IMR-90 (cell line): ENCODE measurements around the gene KDM2A. TPM values are rescaled to one million over a fixed set of nuclear protein-coding genes. Genes with fewer than 3 reads are reported as not detected.

ENCODE experiments used
- ATAC-seq: fragments of 200-7000 bp; cut with Tn5 transposase; 2 replicates; pipeline ENCODE4 v1.9.1; 2020; ENCODE audit warnings: low read depth, mild to moderate bottlenecking, moderate library complexity
- BruUV-seq: library from RNA; stranded (reverse); fragments of 400-500 nt; replicated peaks from 2 replicates; lab custom pipeline; 2021; lab: Mats Ljungman, UMichigan
- CTCF ChIA-PET: fragments of 300-600 bp; formaldehyde crosslinking; extraction: SDS; loops from one replicate; lab custom pipeline; 2021; ENCODE audit warnings: antibody characterized with exemption; lab: Yijun Ruan, JAX
- POLR2A ChIA-PET: fragments of 300-600 bp; sonication (Branson Sonifier 250); formaldehyde crosslinking; loops from one replicate; lab custom pipeline; 2022; ENCODE audit warnings: antibody characterized with exemption; ENCODE audit not compliant: unreplicated experiment; lab: Charles Lee
- DNase-seq: peaks from one replicate; pipeline ENCODE4 v3.0.0; 2013
- H2AFZ ChIP-seq: replicated peaks from 2 replicates; pipeline ENCODE3; 2013; ENCODE audit warnings: low read length, mild to moderate bottlenecking; ENCODE audit not compliant: poor library complexity
- H2AK5ac ChIP-seq: 2 replicates; pipeline ENCODE4 v1.6.1; 2013; ENCODE audit warnings: low read depth, low read length, inconsistent platforms
- H2AK9ac ChIP-seq: replicated peaks from 2 replicates; pipeline ENCODE3; 2013; ENCODE audit warnings: mild to moderate bottlenecking, low read depth, low read length, moderate library complexity; ENCODE audit not compliant: poor library complexity
- H2BK120ac ChIP-seq: 2 replicates; pipeline ENCODE4 v1.6.1; 2013; ENCODE audit warnings: low read depth, low read length, inconsistent platforms
- H2BK15ac ChIP-seq: 3 replicates; pipeline ENCODE4 v1.6.1; 2013; ENCODE audit warnings: low read depth, low read length, inconsistent platforms
- H2BK20ac ChIP-seq: 2 replicates; pipeline ENCODE4 v1.6.1; 2013; ENCODE audit warnings: low read depth, mild to moderate bottlenecking, inconsistent platforms, low read length, moderate library complexity
- H2BK5ac ChIP-seq: 2 replicates; pipeline ENCODE4 v1.6.1; 2013; ENCODE audit warnings: mild to moderate bottlenecking, low read depth, low read length, inconsistent platforms; ENCODE audit not compliant: poor library complexity, severe bottlenecking
- H3K14ac ChIP-seq: replicated peaks from 2 replicates; pipeline ENCODE4 v1.6.1; 2013; ENCODE audit warnings: low read depth, low read length, inconsistent platforms
- H3K18ac ChIP-seq: 2 replicates; pipeline ENCODE4 v1.6.1; 2013; ENCODE audit warnings: low read depth, low read length, control low read depth
- H3K23ac ChIP-seq: 2 replicates; pipeline ENCODE4 v1.6.1; 2013; ENCODE audit warnings: low read depth, low read length, inconsistent platforms
- H3K27ac ChIP-seq: 2 replicates; pipeline ENCODE4 v1.5.1; 2013; ENCODE audit warnings: mild to moderate bottlenecking, control low read depth, low read length; ENCODE audit not compliant: insufficient read depth
- H3K27me3 ChIP-seq: 2 replicates; pipeline ENCODE4 v1.6.1; 2013; ENCODE audit warnings: low read length; ENCODE audit not compliant: control insufficient read depth, insufficient read depth
- H3K36me3 ChIP-seq: 2 replicates; pipeline ENCODE4 v1.6.1; 2013; ENCODE audit warnings: low read length, mixed read lengths; ENCODE audit not compliant: control insufficient read depth, insufficient read depth
- H3K4ac ChIP-seq: 2 replicates; pipeline ENCODE4 v1.6.1; 2013; ENCODE audit warnings: low read depth, low read length, inconsistent platforms
- H3K4me1 ChIP-seq: 2 replicates; pipeline ENCODE4 v1.6.1; 2013; ENCODE audit warnings: low read length, mixed read lengths; ENCODE audit not compliant: control insufficient read depth, insufficient read depth
- H3K4me2 ChIP-seq: 2 replicates; pipeline ENCODE4 v1.6.1; 2013; ENCODE audit warnings: low read depth, mild to moderate bottlenecking, control low read depth, low read length, moderate library complexity
- H3K4me3 ChIP-seq: 2 replicates; pipeline ENCODE4 v1.5.1; 2013; ENCODE audit warnings: low read depth, mild to moderate bottlenecking, control low read depth, low read length, moderate library complexity; ENCODE audit not compliant: insufficient read depth
- H3K56ac ChIP-seq: 2 replicates; pipeline ENCODE4 v1.6.1; 2013; ENCODE audit warnings: low read length, inconsistent platforms; ENCODE audit not compliant: insufficient read depth; ENCODE audit errors: extremely low read depth
- H3K79me1 ChIP-seq, 2 experiments: 2 replicates each; pipeline ENCODE4 v1.6.1; 2013; ENCODE audit warnings: low read length in 2 of 2, inconsistent platforms in 1 of 2, low read depth in 1 of 2
- H3K9ac ChIP-seq: 2 replicates; pipeline ENCODE4 v1.6.1; 2013; ENCODE audit warnings: low read depth, low read length, control low read depth
- H3K9me1 ChIP-seq: 2 replicates; pipeline ENCODE4 v1.6.1; 2013; ENCODE audit warnings: low read length, inconsistent platforms; ENCODE audit not compliant: insufficient read depth
- H3K9me3 ChIP-seq: 2 replicates; pipeline ENCODE4 v1.6.1; 2013; ENCODE audit warnings: low read length; ENCODE audit not compliant: control insufficient read depth, insufficient read depth
- H4K20me1 ChIP-seq: 2 replicates; pipeline ENCODE4 v1.6.1; 2013; ENCODE audit warnings: low read length, inconsistent platforms; ENCODE audit not compliant: insufficient read depth
- H4K5ac ChIP-seq: 2 replicates; pipeline ENCODE4 v1.6.1; 2013; ENCODE audit warnings: mild to moderate bottlenecking, low read depth, low read length, control low read depth
- H4K8ac ChIP-seq, 2 experiments: 2 replicates each; pipeline ENCODE4 v1.6.1; 2013; ENCODE audit warnings: low read depth in 2 of 2, low read length in 2 of 2, control low read depth in 1 of 2, inconsistent platforms in 1 of 2
- H4K91ac ChIP-seq: 2 replicates; pipeline ENCODE4 v1.6.1; 2013; ENCODE audit warnings: low read depth, low read length, inconsistent platforms; ENCODE audit not compliant: insufficient read depth
- BHLHE40 ChIP-seq: fragments of 150-350 bp; IDR thresholded peaks from 2 replicates; pipeline ENCODE4 v1.6.1; 2016; ENCODE audit warnings: mild to moderate bottlenecking, low read depth, low read length
- CHD1 ChIP-seq: IDR thresholded peaks from 2 replicates; pipeline ENCODE4 v1.6.1; 2012; ENCODE audit warnings: low read depth, low read length, improper control_type of control experiment
- ELK1 ChIP-seq: fragments of 150-350 bp; IDR thresholded peaks from 2 replicates; pipeline ENCODE4 v1.6.1; 2016; ENCODE audit warnings: low read depth, mild to moderate bottlenecking, low read length, moderate library complexity, borderline replicate concordance
- FOS ChIP-seq: fragments of 150-350 bp; IDR thresholded peaks from 2 replicates; pipeline ENCODE4 v1.6.1; 2016; ENCODE audit warnings: low read depth, low read length
- NFE2L2 ChIP-seq: fragments of 150-350 bp; IDR thresholded peaks from 2 replicates; pipeline ENCODE4 v1.6.1; 2016; ENCODE audit warnings: low read depth, mild to moderate bottlenecking, low read length
- POLR2A ChIP-seq: IDR thresholded peaks from 2 replicates; pipeline ENCODE4 v1.6.1; 2012; ENCODE audit warnings: mild to moderate bottlenecking, low read depth, low read length
- RAD21 ChIP-seq: IDR thresholded peaks from 2 replicates; pipeline ENCODE4 v1.6.1; 2012; ENCODE audit warnings: low read length, improper control_type of control experiment
- RFX5 ChIP-seq: IDR thresholded peaks from 2 replicates; pipeline ENCODE4 v1.8.0; 2012; ENCODE audit warnings: low read depth, mild to moderate bottlenecking, low read length, moderate library complexity
- USF2 ChIP-seq: fragments of 150-350 bp; IDR thresholded peaks from 2 replicates; pipeline ENCODE4 v1.6.1; 2017; ENCODE audit warnings: mild to moderate bottlenecking, antibody characterized with exemption, low read length, low read depth
- WGBS, 2 experiments: methylation state at CpG; one replicate each; pipeline versions ENCODE4 v1.1.5 to v1.1.7; 2013; ENCODE audit warnings: missing lambda C conversion rate in 2 of 2; ENCODE audit not compliant: insufficient read length in 1 of 2; ENCODE audit errors: extremely low coverage in 2 of 2; 5-methylcytosine and 5-hydroxymethylcytosine counted together
- dilution Hi-C: fragments of 300-500 bp; cut with HindIII; formaldehyde crosslinking; loops from one replicate; pipeline ENCODE4 v1.14.3; 2018; ENCODE audit warnings: low sequenced_read_pairs; ENCODE audit not compliant: unreplicated experiment
- in situ Hi-C: fragments of 300-500 bp; cut with MboI; formaldehyde crosslinking; loops from 3 replicates; pipeline ENCODE4 v1.14.3; 2019; ENCODE audit warnings: low sequenced_read_pairs, inconsistent platforms, mixed read lengths
- intact Hi-C: fragments of 100-400 bp; cut with micrococcal nuclease; formaldehyde crosslinking; loops from 2 replicates; pipeline ENCODE4 v1.10.0; 2022
- polyA plus RNA-seq, 3 experiments: library from polyadenylated mRNA; depleted of rRNA; stranded (reverse); fragments of >200 nt; gene quantifications; 2 replicates each; pipeline ENCODE4 v1.2.3, GENCODE V29; 2012; ENCODE audit warnings: low replicate concordance in 1 of 3
- total RNA-seq: library from RNA; depleted of rRNA; stranded (reverse); fragments of >200 nt; gene quantifications from 2 replicates; pipeline ENCODE4 v1.2.3, GENCODE V29; 2012

Gene KDM2A
- total and polyA plus RNA-seq, 2 of the 4 experiments (the other 2 are of a cell fraction), result 26.7 to 42.6 TPM

DNA sequence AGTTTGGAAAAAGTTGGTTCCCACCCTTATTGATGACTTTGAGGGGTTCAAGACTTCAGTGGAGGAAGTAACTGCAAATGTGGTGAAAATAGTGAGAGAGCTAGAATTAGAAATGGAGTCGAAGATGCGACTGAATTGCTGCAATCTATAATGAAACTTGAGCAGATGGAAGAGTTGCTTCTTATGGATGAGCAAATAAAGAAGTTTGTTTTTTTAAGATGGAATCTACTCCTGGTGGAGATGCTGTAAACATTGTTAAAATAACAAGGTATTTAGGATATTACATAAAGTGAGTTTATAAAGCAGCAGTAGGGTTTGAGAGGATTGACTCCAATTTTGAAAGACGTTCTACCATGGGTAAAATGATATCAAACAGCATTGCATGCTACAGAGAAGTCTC, 83.0 kb downstream of the KDM2A start:
- no peak for DNase-seq
- H3K79me1 ChIP-seq, result peaks cover 17 to 26% of the 10 kb centered on the region in 2 experiments
- H2BK20ac ChIP-seq, result no peak overlapping the region
- 90% methylated on average over 3 of the region's 3 CpGs; no CpG with 5 or more reads in 1 of the 2 experiments for WGBS, 2 experiments
- no peak overlapping the region for H2AK5ac ChIP-seq
- no peak overlapping the region for H4K8ac ChIP-seq
- intact Hi-C loops, result no loop called here
- H4K91ac ChIP-seq, result no peak overlapping the region
- H3K9ac ChIP-seq, result no peak overlapping the region
- H2AFZ ChIP-seq, result no peak overlapping the region
- no peak for ATAC-seq
- dilution Hi-C loops, result no loop called here
- H3K9me1 ChIP-seq, result 0 out of 2 replicates have a peak, but pooled peaks cover 9% of the 10 kb centered on the region
- H3K4me3 ChIP-seq, result no peak overlapping the region
- no peak overlapping the region for H2BK120ac ChIP-seq
- TF ChIP-seq ELK1, result no peak
- no peak for TF ChIP-seq USF2
- TF ChIP-seq RAD21, result no peak
- no peak for TF ChIP-seq FOS
- TF ChIP-seq POLR2A, result no peak
- no peak for TF ChIP-seq RFX5
- TF ChIP-seq BHLHE40, result no peak
- TF ChIP-seq NFE2L2, result no peak
- TF ChIP-seq CHD1, result no peak
- H2BK5ac ChIP-seq, result no peak overlapping the region
- no TSS peak for BruUV-seq
- ChIA-PET POLR2A (no interaction called here), CTCF (no interaction called here)
- H2AK9ac ChIP-seq, result no peak overlapping the region
- in situ Hi-C loops, result no loop called here
- H3K4me1 ChIP-seq, result no peaks in the 10 kb centered on the region; the same call in none of the 2 replicates
- H4K5ac ChIP-seq, result no peak overlapping the region
- no peaks in the 10 kb centered on the region for H3K9me3 ChIP-seq
- no peak overlapping the region for H3K23ac ChIP-seq
- peaks cover 3% of the 10 kb centered on the region; the same call in 1 of the 2 replicates for H4K20me1 ChIP-seq
- H3K14ac ChIP-seq, result no peak overlapping the region
- no peaks in the 10 kb centered on the region for H3K27me3 ChIP-seq
- H2BK15ac ChIP-seq, result no peak overlapping the region
- peaks cover 10% of the 10 kb centered on the region for H3K36me3 ChIP-seq
- no peak overlapping the region for H3K4ac ChIP-seq
- no peak overlapping the region for H3K27ac ChIP-seq
- H3K18ac ChIP-seq, result no peak overlapping the region
- H3K4me2 ChIP-seq, result no peak overlapping the region
- H3K56ac ChIP-seq, result no peak overlapping the region
